ENCODE results near the gene CKAP5.
"Not testable (repeated sequence)": the region's sequence is repeated elsewhere in the genome, so short reads cannot be mapped to it uniquely, and the experiment has no call there.

The CKAP5 gene

DNA sequence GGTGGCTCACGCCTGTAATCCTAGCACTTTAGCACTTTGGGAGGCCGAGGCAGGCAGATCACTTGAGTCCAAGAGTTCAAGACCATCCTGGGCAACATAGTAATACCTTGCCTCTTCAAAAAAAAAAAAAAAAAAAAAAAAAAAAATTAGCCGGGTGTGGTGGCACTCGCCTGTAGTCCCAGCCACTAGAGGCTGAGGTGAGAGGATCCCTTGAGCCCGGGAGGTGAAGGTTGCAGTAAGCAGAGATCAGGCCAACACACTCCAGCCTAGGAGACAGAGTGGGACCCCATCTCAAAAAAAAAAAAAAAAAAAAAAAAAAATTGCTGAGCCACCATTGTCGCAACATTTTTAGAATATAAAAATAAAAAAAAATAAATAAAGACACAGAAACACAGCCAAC, 7.6 kb downstream of the CKAP5 start:
- in situ Hi-C loops (cut with MboI; ENCODE audit: low sequenced_read_pairs) = no loop called here

DNA sequence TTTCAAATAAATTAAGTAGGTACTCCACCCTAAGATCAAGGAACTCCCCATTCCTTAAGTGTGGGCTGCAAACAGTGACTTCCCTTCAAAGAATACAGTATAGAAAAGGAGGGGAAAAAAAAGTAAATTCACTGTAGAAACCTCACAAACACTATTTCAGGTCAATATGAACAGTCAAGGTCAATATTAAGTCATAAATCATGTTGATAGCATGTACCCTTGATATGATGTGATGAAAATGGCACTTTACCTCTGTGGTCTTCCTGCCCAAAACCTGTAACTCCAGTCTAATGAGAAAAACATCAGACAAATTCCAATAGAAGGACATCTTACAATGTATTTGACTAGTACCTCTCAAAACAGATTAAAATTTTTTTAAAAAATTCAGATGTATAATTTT, 8.2 kb downstream of the CKAP5 start:
- DNase-seq (ENCODE audit: low spot score in 2 of 2) = no peak
- no peak overlapping the region for H3K4me3 ChIP-seq
- no peaks in the 10 kb centered on the region for H3K27me3 ChIP-seq (ENCODE audit: low read depth)
- H3K9me3 ChIP-seq = no peaks in the 10 kb centered on the region
- H3K4me1 ChIP-seq = peaks cover 9% of the 10 kb centered on the region
- in situ Hi-C loops (cut with MboI; ENCODE audit: low sequenced_read_pairs) = no loop called here
- H3K36me3 ChIP-seq (replicated peaks) = peaks cover 5% of the 10 kb centered on the region

More for the DNA sequence above, 7.6 kb downstream of the CKAP5 start:
- H3K4me1 ChIP-seq = peaks cover 9% of the 10 kb centered on the region
- H3K27me3 ChIP-seq (ENCODE audit: low read depth) = no peaks in the 10 kb centered on the region
- no peak for DNase-seq (ENCODE audit: low spot score in 2 of 2)
- H3K4me3 ChIP-seq = no peak overlapping the region
- peaks cover 5% of the 10 kb centered on the region for H3K36me3 ChIP-seq (replicated peaks)
- H3K9me3 ChIP-seq = no peaks in the 10 kb centered on the region

DNA sequence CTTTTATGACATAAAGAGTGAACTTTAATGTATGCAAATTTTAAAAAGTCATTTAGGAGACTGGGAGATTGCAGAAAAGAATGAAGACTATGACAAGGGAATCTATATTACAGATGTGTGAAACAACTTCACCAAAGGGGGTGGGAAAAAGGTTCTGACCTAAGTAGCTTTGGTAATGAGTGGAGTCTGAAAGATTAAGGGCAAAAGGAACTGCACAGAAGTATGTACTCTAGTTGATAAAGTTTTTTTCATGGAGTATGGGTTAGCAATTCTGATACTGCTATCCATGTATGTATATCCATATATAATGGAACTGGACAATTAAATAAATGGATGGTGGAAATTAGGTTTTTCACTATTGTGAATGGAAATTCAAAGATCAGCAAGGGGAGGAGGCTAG, 9.2 kb downstream of the CKAP5 start:
- in situ Hi-C loops (cut with MboI; ENCODE audit: low sequenced_read_pairs) = no loop called here
- DNase-seq (ENCODE audit: low spot score in 2 of 2) = no peak
- no peaks in the 10 kb centered on the region for H3K9me3 ChIP-seq
- no peak overlapping the region for H3K4me3 ChIP-seq
- H3K27me3 ChIP-seq (ENCODE audit: low read depth) = no peaks in the 10 kb centered on the region
- no peaks in the 10 kb centered on the region for H3K36me3 ChIP-seq (replicated peaks)
- peaks cover 15% of the 10 kb centered on the region for H3K4me1 ChIP-seq

DNA sequence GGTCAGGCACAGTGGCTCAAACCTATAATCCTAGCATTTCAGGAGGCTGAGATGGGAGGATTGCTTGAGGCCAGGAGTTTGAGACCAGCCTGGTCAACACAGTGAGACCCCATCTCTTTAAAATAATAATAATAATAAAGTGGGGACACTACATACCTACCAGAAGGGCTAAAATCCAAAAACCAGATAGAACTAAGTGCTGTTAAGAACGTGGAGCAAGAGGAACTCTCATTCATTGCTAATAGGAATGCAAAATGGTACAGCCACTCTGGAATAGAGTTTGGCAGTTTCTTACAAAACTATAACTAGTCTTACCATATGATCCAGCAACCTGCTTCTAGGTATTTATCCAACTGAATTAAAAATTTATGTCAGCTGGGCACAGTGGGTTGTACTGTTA, 9.6 kb downstream of the CKAP5 start:
- DNase-seq (ENCODE audit: low spot score in 2 of 2) = no peak
- Histone ChIP-seq H3K4me3 (no peak overlapping the region), H3K27me3 (ENCODE audit: low read depth) (no peaks in the 10 kb centered on the region), H3K4me1 (peaks cover 15% of the 10 kb centered on the region), H3K9me3 (no peaks in the 10 kb centered on the region), H3K36me3 (replicated peaks) (no peaks in the 10 kb centered on the region)
- in situ Hi-C loops (cut with MboI; ENCODE audit: low sequenced_read_pairs) = no loop called here

DNA sequence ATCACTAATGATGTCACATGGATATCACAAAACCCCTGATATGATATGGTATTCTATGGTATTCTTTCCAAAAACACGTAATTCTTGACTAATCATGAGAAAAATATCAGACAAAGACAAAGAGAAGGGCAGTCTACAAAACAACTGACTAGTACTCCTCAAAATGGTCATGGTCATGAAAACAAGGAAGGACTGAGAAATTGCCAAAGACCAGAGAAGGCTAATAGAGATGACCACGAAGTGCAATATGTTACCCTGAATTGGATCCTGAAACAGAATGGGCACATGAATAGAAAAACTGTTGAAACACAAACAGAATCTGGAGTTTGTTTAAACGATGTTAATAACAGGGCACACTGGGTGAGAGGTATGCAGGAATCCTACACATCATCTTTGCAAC, 10.2 kb downstream of the CKAP5 start:
- Histone ChIP-seq H3K9me3 (no peaks in the 10 kb centered on the region), H3K4me1 (peaks cover 15% of the 10 kb centered on the region), H3K4me3 (no peak overlapping the region), H3K27me3 (ENCODE audit: low read depth) (no peaks in the 10 kb centered on the region), H3K36me3 (replicated peaks) (no peaks in the 10 kb centered on the region)
- in situ Hi-C loops (cut with MboI; ENCODE audit: low sequenced_read_pairs) = no loop called here
- no peak for DNase-seq (ENCODE audit: low spot score in 2 of 2)

DNA sequence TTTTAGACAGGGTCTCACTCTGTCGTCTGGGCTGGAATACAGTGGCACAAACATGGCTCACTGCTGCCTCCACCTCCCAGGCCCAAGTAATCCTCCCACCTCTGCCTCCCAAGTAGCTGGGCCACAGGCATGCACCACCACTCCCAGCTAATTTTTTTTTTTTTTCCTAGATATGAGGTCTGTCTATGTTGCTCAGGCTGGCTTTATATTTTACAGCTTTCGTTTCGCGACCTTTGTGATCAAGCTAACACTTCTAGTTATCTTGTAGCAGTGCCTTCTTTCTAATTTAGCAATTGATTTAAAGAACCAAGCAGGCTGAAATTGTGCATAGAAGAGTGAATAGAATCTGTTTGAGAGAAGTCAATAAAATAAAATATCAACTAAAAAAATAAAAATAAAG, 11.3 kb downstream of the CKAP5 start:
- in situ Hi-C loops (cut with MboI; ENCODE audit: low sequenced_read_pairs) = no loop called here
- Histone ChIP-seq H3K4me3 (no peak overlapping the region), H3K27me3 (ENCODE audit: low read depth) (no peaks in the 10 kb centered on the region), H3K36me3 (replicated peaks) (no peaks in the 10 kb centered on the region), H3K4me1 (peaks cover 15% of the 10 kb centered on the region), H3K9me3 (no peaks in the 10 kb centered on the region)
- no peak for DNase-seq (ENCODE audit: low spot score in 2 of 2)

DNA sequence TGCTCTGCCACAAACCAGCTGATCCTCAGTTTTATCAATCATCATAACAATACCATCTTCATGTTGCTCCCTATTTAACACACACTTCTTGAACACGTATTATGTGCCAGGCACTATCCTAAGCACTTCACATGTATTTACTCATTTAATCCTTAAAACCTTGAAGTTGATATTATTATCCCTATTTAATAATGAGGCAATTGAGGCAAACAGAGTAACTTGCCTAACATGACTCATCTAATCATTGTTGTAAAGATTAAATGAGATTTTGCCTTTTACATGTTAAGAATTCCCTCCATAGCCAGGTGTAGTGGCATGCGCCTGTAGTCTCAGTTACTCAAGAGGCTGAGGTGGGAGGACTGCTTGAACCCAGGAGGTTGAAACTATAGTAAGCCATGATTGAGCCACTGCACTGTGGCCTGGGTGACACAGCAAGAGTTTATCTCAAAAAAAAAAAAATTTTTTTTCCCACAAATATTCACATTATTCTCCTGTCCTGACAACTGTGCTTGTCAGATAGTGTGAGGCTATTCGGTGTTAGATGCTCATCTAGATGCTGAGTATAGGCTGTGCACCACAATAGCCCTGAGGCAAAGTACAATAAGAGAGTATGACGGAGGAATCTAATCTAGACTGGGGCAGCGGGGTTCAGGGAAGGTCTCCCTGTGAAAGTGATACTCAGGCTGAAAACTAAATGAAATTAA, 13.4 kb downstream of the CKAP5 start:
- Histone ChIP-seq H3K36me3 (replicated peaks) (no peaks in the 10 kb centered on the region; the same call in 1 of the 2 replicates), H3K27me3 (ENCODE audit: low read depth) (no peaks in the 10 kb centered on the region), H3K9me3 (no peaks in the 10 kb centered on the region), H3K4me1 (peaks cover 19% of the 10 kb centered on the region), H3K4me3 (no peak overlapping the region)
- DNase-seq (ENCODE audit: low spot score in 2 of 2) = no peak
- in situ Hi-C loops (cut with MboI; ENCODE audit: low sequenced_read_pairs) = no loop called here

DNA sequence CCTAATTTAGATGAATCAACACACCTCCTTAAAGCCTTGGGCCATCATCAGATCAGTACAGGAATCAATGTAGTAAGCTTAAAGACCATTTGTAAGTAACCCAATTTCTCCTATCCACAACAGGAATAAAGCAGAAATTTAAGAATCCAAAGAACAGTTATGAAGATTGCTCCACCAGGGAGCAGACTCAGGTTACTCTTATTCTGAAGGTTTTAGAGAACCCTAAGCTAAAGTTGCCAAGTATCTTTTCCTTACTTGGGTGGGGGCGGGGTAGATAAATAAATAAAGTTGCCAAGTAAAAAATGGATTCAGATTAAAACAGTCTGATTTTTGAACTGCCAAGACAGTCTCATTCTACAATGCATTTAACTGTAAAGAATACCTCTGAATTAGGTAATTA, 18.1 kb downstream of the CKAP5 start:
- no peak for DNase-seq (ENCODE audit: low spot score in 2 of 2)
- H3K4me1 ChIP-seq = peaks cover 14% of the 10 kb centered on the region
- H3K4me3 ChIP-seq = no peak overlapping the region
- H3K9me3 ChIP-seq = no peaks in the 10 kb centered on the region
- no peaks in the 10 kb centered on the region for H3K27me3 ChIP-seq (ENCODE audit: low read depth)
- in situ Hi-C loops (cut with MboI; ENCODE audit: low sequenced_read_pairs) = no loop called here
- no peaks in the 10 kb centered on the region; the same call in 1 of the 2 replicates for H3K36me3 ChIP-seq (replicated peaks)

DNA sequence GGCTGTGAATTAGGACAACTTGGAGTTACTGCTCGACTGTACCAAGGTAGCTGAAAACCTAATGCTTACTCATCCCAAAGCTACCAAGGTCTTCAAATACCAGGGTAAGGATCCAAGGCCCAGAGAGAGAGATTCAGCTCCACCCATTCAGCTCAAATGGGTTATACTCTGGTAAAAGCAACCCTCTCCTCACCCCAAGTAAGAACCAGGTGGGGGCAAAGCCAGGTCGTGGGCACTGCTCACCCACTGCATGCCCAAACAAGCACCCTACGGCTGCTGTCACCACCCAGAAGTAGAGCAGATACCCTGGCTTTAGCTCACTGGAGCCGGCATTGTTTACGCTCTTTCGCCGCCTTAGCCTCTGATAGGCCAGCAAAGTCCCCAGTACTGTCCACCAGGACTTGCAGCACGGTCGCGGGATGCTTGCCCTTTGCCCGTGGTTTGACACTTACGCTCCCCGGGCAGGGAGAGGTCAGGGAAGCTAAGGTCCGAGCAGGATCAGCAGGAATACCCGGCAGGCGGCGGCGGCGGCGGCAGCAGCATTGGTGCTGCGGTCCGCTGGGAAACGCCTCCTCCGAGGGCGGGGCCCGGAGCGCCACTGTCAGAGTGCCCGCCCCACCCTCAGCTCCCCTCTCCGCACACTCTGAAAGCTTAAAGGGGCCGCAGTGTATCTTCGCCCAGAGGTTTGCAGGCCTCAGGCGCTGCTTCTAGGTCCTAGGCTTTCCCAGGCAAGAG, 19.6 kb downstream of the CKAP5 start:
- Histone ChIP-seq H3K9me3 (no peaks in the 10 kb centered on the region), H3K27me3 (ENCODE audit: low read depth) (no peaks in the 10 kb centered on the region), H3K4me3 (no peak overlapping the region), H3K36me3 (replicated peaks) (no peaks in the 10 kb centered on the region; the same call in 1 of the 2 replicates), H3K4me1 (peaks cover 7% of the 10 kb centered on the region)
- in situ Hi-C loops (cut with MboI; ENCODE audit: low sequenced_read_pairs) = no loop called here
- no peak for DNase-seq (ENCODE audit: low spot score in 2 of 2)

DNA sequence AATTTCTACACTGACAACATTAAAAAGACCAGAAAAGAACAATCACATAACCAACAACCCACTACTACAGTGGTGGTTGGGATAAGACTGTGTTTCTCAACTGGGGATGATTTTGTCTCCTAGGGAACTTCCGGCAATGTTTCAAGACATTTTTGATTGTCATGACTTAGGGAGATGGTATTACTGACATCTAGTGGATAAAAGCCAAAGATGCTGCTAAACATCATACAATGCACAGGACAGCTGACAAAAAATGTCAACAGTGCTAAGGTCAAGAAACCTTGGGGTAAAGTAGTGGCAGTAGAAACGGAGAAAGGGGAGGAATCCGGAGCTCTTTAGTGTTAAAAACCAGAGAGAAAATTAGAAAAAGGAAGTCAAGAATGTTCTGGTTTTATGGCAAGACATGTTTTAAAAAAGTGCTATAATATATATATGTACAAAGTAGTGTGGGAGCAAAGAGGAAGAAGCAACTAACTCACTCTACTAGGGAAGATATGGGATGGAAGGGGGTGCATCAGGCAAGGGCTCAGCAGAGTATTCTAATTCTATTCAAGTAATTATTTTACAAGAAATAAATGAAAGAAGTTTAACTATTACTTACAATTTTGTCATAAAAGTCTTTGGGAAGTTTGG, 37.2 kb downstream of the CKAP5 start:
- no peaks in the 10 kb centered on the region for H3K9me3 ChIP-seq
- no peaks in the 10 kb centered on the region for H3K27me3 ChIP-seq (ENCODE audit: low read depth)
- peaks cover 76% of the 10 kb centered on the region for H3K36me3 ChIP-seq (replicated peaks)
- in situ Hi-C loops (cut with MboI; ENCODE audit: low sequenced_read_pairs) = no loop called here
- H3K4me1 ChIP-seq = no peaks in the 10 kb centered on the region
- peak in 1 of 2 experiments; percentile 18 for DNase-seq (ENCODE audit: low spot score in 2 of 2)
- H3K4me3 ChIP-seq = no peak overlapping the region

DNA sequence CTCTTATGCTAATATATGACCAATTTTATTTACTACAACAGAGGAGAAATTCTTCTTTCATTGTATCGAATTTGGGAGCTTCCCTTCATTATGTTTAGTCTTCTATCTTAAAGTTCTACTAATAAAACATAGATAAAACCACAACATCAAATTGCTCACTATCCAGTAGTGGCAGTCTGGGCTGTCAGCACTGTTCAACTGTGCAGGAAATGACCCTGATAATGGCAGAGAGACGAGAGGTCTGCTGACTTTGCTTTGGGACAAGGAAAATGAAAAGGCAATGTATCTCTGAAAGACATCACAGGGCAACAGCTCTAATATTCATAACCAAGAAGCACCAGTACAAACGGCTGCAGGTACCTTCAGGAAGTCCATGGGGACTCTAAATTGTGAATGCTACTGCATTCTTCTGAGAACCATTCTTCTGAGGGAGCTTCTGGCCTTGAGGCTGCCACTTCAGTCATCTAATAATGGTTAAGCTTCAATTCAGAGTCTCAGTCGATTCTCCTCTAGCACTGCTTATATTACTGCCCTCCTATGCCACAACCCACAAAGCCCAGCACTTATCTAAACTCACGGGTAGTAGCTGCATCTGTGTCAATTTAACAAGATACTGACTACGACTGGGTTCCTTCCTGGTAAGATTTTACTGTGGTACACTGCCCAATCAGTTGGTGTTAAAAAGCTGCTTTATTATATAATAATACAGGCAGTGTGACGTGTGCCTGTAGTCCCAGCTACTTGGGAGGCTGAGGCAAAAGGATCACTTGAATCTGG, 44.2 kb downstream of the CKAP5 start:
- H3K36me3 ChIP-seq (replicated peaks) = peaks cover 82% of the 10 kb centered on the region
- H3K4me3 ChIP-seq = no peak overlapping the region
- no peaks in the 10 kb centered on the region for H3K27me3 ChIP-seq (ENCODE audit: low read depth)
- H3K9me3 ChIP-seq = no peaks in the 10 kb centered on the region
- in situ Hi-C loops (cut with MboI; ENCODE audit: low sequenced_read_pairs) = no loop called here
- no peak for DNase-seq (ENCODE audit: low spot score in 2 of 2)
- no peaks in the 10 kb centered on the region for H3K4me1 ChIP-seq

DNA sequence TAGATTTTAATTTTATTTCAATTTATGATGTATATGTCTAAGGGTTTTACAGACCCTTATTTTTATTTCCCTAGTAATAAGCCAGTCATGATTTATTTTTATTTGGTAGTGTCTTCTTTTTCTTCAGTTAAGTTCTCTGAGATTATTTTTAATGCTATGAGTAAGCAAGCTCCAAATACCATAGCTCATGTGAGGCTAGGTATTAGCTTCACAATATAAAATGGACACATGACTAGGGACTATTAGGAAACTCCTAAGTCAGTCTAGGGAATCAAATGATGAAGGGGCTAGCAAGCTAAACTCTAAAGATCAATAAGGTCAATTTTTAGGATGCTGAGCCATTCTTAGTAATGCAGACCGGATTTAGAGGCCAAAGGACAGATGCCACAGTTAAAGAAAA, 45.9 kb downstream of the CKAP5 start:
- in situ Hi-C loops (cut with MboI; ENCODE audit: low sequenced_read_pairs) = no loop called here
- Histone ChIP-seq H3K4me3 (no peak overlapping the region), H3K4me1 (no peaks in the 10 kb centered on the region), H3K36me3 (replicated peaks) (peaks cover 82% of the 10 kb centered on the region), H3K27me3 (ENCODE audit: low read depth) (no peaks in the 10 kb centered on the region), H3K9me3 (no peaks in the 10 kb centered on the region)
- DNase-seq (ENCODE audit: low spot score in 2 of 2) = no peak

DNA sequence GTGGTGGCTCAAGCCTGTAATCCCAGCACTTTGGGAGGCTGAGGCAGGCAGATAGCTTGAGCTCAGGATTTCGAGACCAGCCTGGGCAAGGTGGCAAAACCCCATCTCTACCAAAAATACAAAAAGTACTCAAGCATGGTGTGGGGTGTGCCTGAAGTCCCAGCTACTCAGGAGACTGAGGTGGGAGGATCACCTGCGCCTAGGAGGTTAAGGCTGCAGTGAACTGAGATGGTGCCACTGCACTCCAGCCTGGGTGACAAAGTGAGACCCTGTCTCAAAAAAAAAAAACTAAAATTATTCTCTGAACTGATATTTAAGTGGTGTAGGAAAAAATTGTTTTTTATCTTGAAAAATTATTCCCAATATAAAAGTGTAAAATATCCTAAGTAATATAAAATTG, 46.4 kb downstream of the CKAP5 start:
- in situ Hi-C loops (cut with MboI; ENCODE audit: low sequenced_read_pairs) = loop anchor here (10.0 kb wide), 1 partner anchor 55 kb away; no protein-coding TSS in a partner anchor
- not testable (repeated sequence) for H3K9me3 ChIP-seq; H3K4me3 ChIP-seq; DNase-seq (ENCODE audit: low spot score in 2 of 2); H3K27me3 ChIP-seq (ENCODE audit: low read depth); H3K4me1 ChIP-seq
- peaks cover 87% of the 10 kb centered on the region for H3K36me3 ChIP-seq (replicated peaks)
